ENCODE results near the gene CA10. TPM values are rescaled to one million over a fixed set of nuclear protein-coding genes. Genes with fewer than 3 reads are reported as not detected.
A peak's percentile ranks its signal among the peaks of the same experiment; 100 is the strongest.

Gene CA10
- total RNA-seq, 4 donors from 2014 or later, result 0.96 to 4.1 (median 1.1) TPM; not detected in 1

GRCh38 chr17:52191491-52191890, 33.0 kb upstream of the CA10 start:
- Histone ChIP-seq H3K4me3 (no peak overlapping the region), H3K9me3 (no peaks in the 10 kb centered on the region), H3K27ac (no peak overlapping the region), H3K36me3 (no peaks in the 10 kb centered on the region), H3K4me1 (no peaks in the 10 kb centered on the region), H3K27me3 (no peaks in the 10 kb centered on the region)
- TF ChIP-seq POLR2AphosphoS5 (IDR thresholded peaks at IDR 0.05) (no peak), EP300 (IDR thresholded peaks at IDR 0.05; ENCODE audit: low read depth) (no peak), POLR2A (IDR thresholded peaks at IDR 0.05) (no peak), CTCF (IDR thresholded peaks at IDR 0.05) (no peak)
- WGBS, 2 donors (ENCODE audit: low coverage in 1 of 2), result 75 to 86% methylated on average over 2 of the region's 2 CpGs
- no peak for DNase-seq
- in situ Hi-C loops (cut with MboI; ENCODE audit: low pct_ligation_motif_present in 1 of 4, low pct_unique_long_range_greater_than_20kb in 1 of 4, low sequenced_read_pairs in 3 of 4) (loop anchor here in 1 of 4 donors (25.0 kb wide), 1 partner anchor 104 kb away; no protein-coding TSS in a partner anchor), intact Hi-C loops (cut with DNase I; ENCODE audit: low total_unique reads) (no loop called here)

- WGBS, 2 donors (ENCODE audit: low coverage in 1 of 2), result 6 to 8% methylated on average over 2 to 3 of the region's 3 CpGs
- no peak overlapping the region for H3K4me3 ChIP-seq
- intact Hi-C loops (cut with DNase I; ENCODE audit: low total_unique reads) (no loop called here), in situ Hi-C loops (cut with MboI; ENCODE audit: low pct_ligation_motif_present in 1 of 4, low pct_unique_long_range_greater_than_20kb in 1 of 4, low sequenced_read_pairs in 3 of 4) (loop anchor here in 1 of 4 donors (25.0 kb wide), 1 partner anchor 94 kb away; no protein-coding TSS in a partner anchor)
- TF ChIP-seq POLR2AphosphoS5 (IDR thresholded peaks at IDR 0.05) (no peak), CTCF (IDR thresholded peaks at IDR 0.05) (no peak), EP300 (IDR thresholded peaks at IDR 0.05; ENCODE audit: low read depth) (no peak), POLR2A (IDR thresholded peaks at IDR 0.05) (no peak)
- no peaks in the 10 kb centered on the region for H3K27me3 ChIP-seq
- DNase-seq, result no peak
- no peaks in the 10 kb centered on the region for H3K36me3 ChIP-seq
- H3K4me1 ChIP-seq, result no peaks in the 10 kb centered on the region
- no peak overlapping the region for H3K27ac ChIP-seq
- H3K9me3 ChIP-seq, result no peaks in the 10 kb centered on the region
Observed at GRCh38 chr17:52181782-52182181, 23.3 kb upstream of the CA10 start.

GRCh38 chr17:52178012-52178411, 19.5 kb upstream of the CA10 start:
- in situ Hi-C loops (cut with MboI; ENCODE audit: low pct_ligation_motif_present in 1 of 4, low pct_unique_long_range_greater_than_20kb in 1 of 4, low sequenced_read_pairs in 3 of 4), result loop anchor here in 1 of 4 donors (25.0 kb wide), 1 partner anchor 91 kb away; no protein-coding TSS in a partner anchor

GRCh38 chr17:52170963-52171572, 12.6 kb upstream of the CA10 start:
- no peaks in the 10 kb centered on the region for H3K27me3 ChIP-seq
- 71 to 86% methylated on average over 1 of the region's 1 CpG for WGBS, 2 donors (ENCODE audit: low coverage in 1 of 2)
- H3K4me3 ChIP-seq, result no peak overlapping the region
- DNase-seq, result no peak
- in situ Hi-C loops (cut with MboI; ENCODE audit: low pct_ligation_motif_present in 1 of 4, low pct_unique_long_range_greater_than_20kb in 1 of 4, low sequenced_read_pairs in 3 of 4) (no loop called here), intact Hi-C loops (cut with DNase I; ENCODE audit: low total_unique reads) (no loop called here)
- TF ChIP-seq CTCF (IDR thresholded peaks at IDR 0.05) (peak in 3 of 5 experiments; percentile 26 to 38 (median 30)), POLR2AphosphoS5 (IDR thresholded peaks at IDR 0.05) (no peak)
- no peaks in the 10 kb centered on the region for H3K4me1 ChIP-seq
- no peaks in the 10 kb centered on the region for H3K9me3 ChIP-seq
- no peak overlapping the region for H3K27ac ChIP-seq
- H3K36me3 ChIP-seq, result no peaks in the 10 kb centered on the region

More at GRCh38 chr17:52178012-52178411, 19.5 kb upstream of the CA10 start:
- intact Hi-C loops (cut with DNase I; ENCODE audit: low total_unique reads), result no loop called here
- no peak overlapping the region for H3K27ac ChIP-seq
- no peaks in the 10 kb centered on the region for H3K36me3 ChIP-seq
- TF ChIP-seq EP300 (IDR thresholded peaks at IDR 0.05; ENCODE audit: low read depth) (no peak), POLR2A (IDR thresholded peaks at IDR 0.05) (no peak), POLR2AphosphoS5 (IDR thresholded peaks at IDR 0.05) (no peak), CTCF (IDR thresholded peaks at IDR 0.05) (no peak)
- 50 to 60% methylated on average over 5 of the region's 5 CpGs for WGBS, 2 donors (ENCODE audit: low coverage in 1 of 2)
- H3K27me3 ChIP-seq, result no peaks in the 10 kb centered on the region
- no peaks in the 10 kb centered on the region for H3K9me3 ChIP-seq
- H3K4me3 ChIP-seq, result no peak overlapping the region
- no peaks in the 10 kb centered on the region for H3K4me1 ChIP-seq
- DNase-seq, result no peak

Measured in transverse colon (tissue), 4 donors.